Neuronal stem cell (in vitro differentiated cells): ENCODE measurements around the gene EDC3.

Experiments used
- DNase-seq: peaks from one replicate; pipeline ENCODE4 v3.0.0-alpha.2; 2013; ENCODE audit warnings: low spot score
- H2AFZ ChIP-seq: one replicate; pipeline ENCODE4 v1.6.1; 2013; ENCODE audit warnings: mild to moderate bottlenecking, low read length, inconsistent platforms
- H2AK5ac ChIP-seq: 2 replicates; pipeline ENCODE4 v1.6.1; 2013; ENCODE audit warnings: low read depth, mild to moderate bottlenecking, inconsistent platforms, low read length, moderate library complexity, mixed read lengths
- H2BK120ac ChIP-seq: 2 replicates; pipeline ENCODE4 v1.6.1; 2013; ENCODE audit warnings: low read depth, mild to moderate bottlenecking, inconsistent platforms, low read length, moderate library complexity, mixed read lengths
- H2BK12ac ChIP-seq: one replicate; pipeline ENCODE4 v1.6.1; 2013; ENCODE audit warnings: low read length, inconsistent platforms
- H2BK15ac ChIP-seq: 2 replicates; pipeline ENCODE4 v1.6.1; 2013; ENCODE audit warnings: mild to moderate bottlenecking, low read length, inconsistent platforms, mixed read lengths
- H2BK5ac ChIP-seq: one replicate; pipeline ENCODE4 v1.6.1; 2013; ENCODE audit warnings: inconsistent platforms, mild to moderate bottlenecking, low read length, moderate library complexity
- H3K14ac ChIP-seq: one replicate; pipeline ENCODE4 v1.6.1; 2013; ENCODE audit warnings: low read length, inconsistent platforms
- H3K18ac ChIP-seq: 2 replicates; pipeline ENCODE4 v1.6.1; 2013; ENCODE audit warnings: low read length, inconsistent platforms
- H3K23ac ChIP-seq: 2 replicates; pipeline ENCODE4 v1.6.1; 2013; ENCODE audit warnings: low read depth, mild to moderate bottlenecking, mixed read lengths, low read length, inconsistent platforms; ENCODE audit not compliant: poor library complexity
- H3K27ac ChIP-seq: replicated peaks from 3 replicates; pipeline ENCODE4 v1.5.1; 2013; ENCODE audit warnings: low read length, inconsistent platforms
- H3K27me3 ChIP-seq, 3 experiments: 2 replicates each; pipeline ENCODE4 v1.6.1; 2013; ENCODE audit warnings: low read length in 3 of 3, mild to moderate bottlenecking in 2 of 3, inconsistent platforms in 1 of 3, low read depth in 1 of 3, mixed read lengths in 1 of 3, moderate library complexity in 1 of 3; ENCODE audit not compliant: control insufficient read depth in 3 of 3, insufficient read depth in 3 of 3
- H3K36me3 ChIP-seq, 2 donors: replicated peaks in 1 of 2; 2 replicates each; pipeline ENCODE4 v1.6.1; 2013; ENCODE audit warnings: low read length in 2 of 2; ENCODE audit not compliant: control insufficient read depth in 2 of 2, insufficient read depth in 2 of 2
- H3K4ac ChIP-seq: 2 replicates; pipeline ENCODE4 v1.6.1; 2013; ENCODE audit warnings: inconsistent platforms, mild to moderate bottlenecking, low read length, moderate library complexity
- H3K4me1 ChIP-seq, 2 donors: 1 replicate in 1 of 2; 2 replicates in 1 of 2; pipeline ENCODE4 v1.6.1; 2013; ENCODE audit warnings: low read length in 2 of 2, low read depth in 1 of 2; ENCODE audit not compliant: control insufficient read depth in 2 of 2, insufficient read depth in 1 of 2
- H3K4me2 ChIP-seq: one replicate; pipeline ENCODE4 v1.6.1; 2013; ENCODE audit warnings: mild to moderate bottlenecking, low read length, inconsistent platforms; ENCODE audit not compliant: insufficient read depth, poor library complexity, severe bottlenecking
- H3K4me3 ChIP-seq, 2 donors: 2 replicates each; pipeline ENCODE4 v1.5.1; 2013; ENCODE audit warnings: low read length in 2 of 2, mild to moderate bottlenecking in 2 of 2, inconsistent platforms in 1 of 2, moderate library complexity in 1 of 2
- H3K79me1 ChIP-seq: one replicate; pipeline ENCODE4 v1.6.1; 2013; ENCODE audit warnings: low read depth, mild to moderate bottlenecking, inconsistent platforms, low read length, moderate library complexity
- H3K9ac ChIP-seq: one replicate; pipeline ENCODE4 v1.6.1; 2013; ENCODE audit warnings: mild to moderate bottlenecking, low read depth, low read length, inconsistent platforms; ENCODE audit not compliant: poor library complexity
- H3K9me3 ChIP-seq, 2 donors: replicated peaks in 1 of 2; 2 replicates each; pipeline versions ENCODE3 to v1.6.1; 2013; ENCODE audit warnings: low read length in 2 of 2, mild to moderate bottlenecking in 2 of 2, inconsistent platforms in 1 of 2, low read depth in 1 of 2, mixed read lengths in 1 of 2, moderate library complexity in 1 of 2; ENCODE audit not compliant: control insufficient read depth in 2 of 2, insufficient read depth in 1 of 2
- H4K8ac ChIP-seq: one replicate; pipeline ENCODE4 v1.6.1; 2013; ENCODE audit warnings: low read depth, mild to moderate bottlenecking, inconsistent platforms, low read length, moderate library complexity
- H4K91ac ChIP-seq: one replicate; pipeline ENCODE4 v1.6.1; 2013; ENCODE audit warnings: low read length, low read depth, mild to moderate bottlenecking, inconsistent platforms; ENCODE audit not compliant: poor library complexity
- WGBS, 2 donors: extraction: QIAGEN DNeasy Blood & Tissue Kit; methylation state at CpG; one replicate each; pipeline ENCODE4 v1.1.7; 2013; ENCODE audit warnings: missing lambda C conversion rate in 2 of 2, mixed read lengths in 1 of 2; ENCODE audit not compliant: insufficient read length in 2 of 2, insufficient replicate concordance in 1 of 2; ENCODE audit errors: extremely low coverage in 2 of 2; 5-methylcytosine and 5-hydroxymethylcytosine counted together

EDC3 gene

GRCh38 chr15:74615508-74616365 is 80.1 kb downstream of the EDC3 start, which contains the start of gene CLK3:
Gene CLK3 (plus strand): TSS chr15:74615836. CDS start chr15:74619197, 3,361 bp downstream.
- peak within 1 kb of the TSS; percentile 93 for H3K9ac ChIP-seq

GRCh38 chr15:74614744-74615507 is 80.9 kb downstream of the EDC3 start:
- H3K9me3 ChIP-seq: no peaks in the 10 kb centered on the region
- H2BK12ac ChIP-seq: peak overlapping the region; percentile 50
- H2AK5ac ChIP-seq: peak overlapping the region; percentile 31
- peak overlapping the region; percentile 85 for H2BK5ac ChIP-seq
- peak overlapping the region; percentile 98 for H2AFZ ChIP-seq
- peaks cover 0 to 3% (median 0%) of the 10 kb centered on the region in 3 experiments for H3K27me3 ChIP-seq
- H3K27ac ChIP-seq: peak overlapping the region; percentile 90
- peak overlapping the region; percentile 96 for H3K18ac ChIP-seq
- H3K36me3 ChIP-seq: peaks cover 9 to 21% of the 10 kb centered on the region in 2 donors
- peaks cover 13% of the 10 kb centered on the region for H3K79me1 ChIP-seq
- DNase-seq: no peak
- no peak overlapping the region for H4K91ac ChIP-seq
- H3K4ac ChIP-seq: no peak overlapping the region
- peak overlapping the region; percentile 39 for H2BK120ac ChIP-seq
- no peak overlapping the region for H4K8ac ChIP-seq
- peak overlapping the region; percentile 81 to 89 for H3K4me3 ChIP-seq
- peak overlapping the region; percentile 21 for H2BK15ac ChIP-seq
- peak overlapping the region; percentile 93 for H3K4me2 ChIP-seq
- WGBS, 2 donors: no CpG with 5 or more reads among the region's 76 CpGs
- peak overlapping the region; percentile 87 for H3K9ac ChIP-seq
- peaks cover 9 to 11% of the 10 kb centered on the region in 2 donors for H3K4me1 ChIP-seq
- peak overlapping the region; percentile 83 for H3K23ac ChIP-seq
- H3K14ac ChIP-seq: peak overlapping the region; percentile 65

More at GRCh38 chr15:74615508-74616365, 80.1 kb downstream of the EDC3 start, which contains the start of gene CLK3:
- H3K23ac ChIP-seq: peak within 1 kb of the TSS; percentile 83
- no peaks in the 10 kb centered on the region for H3K9me3 ChIP-seq
- peaks cover 6 to 9% of the 10 kb centered on the region in 2 donors for H3K4me1 ChIP-seq
- peak within 1 kb of the TSS; percentile 71 for H3K4ac ChIP-seq
- DNase-seq: peak; percentile 95
- no peak within 1 kb of the TSS for H4K91ac ChIP-seq
- H3K4me3 ChIP-seq: peak within 1 kb of the TSS; percentile 81 to 92
- peak within 1 kb of the TSS; percentile 98 for H2AFZ ChIP-seq
- peak within 1 kb of the TSS; percentile 93 for H3K4me2 ChIP-seq
- peak within 1 kb of the TSS; percentile 41 for H2AK5ac ChIP-seq
- peak within 1 kb of the TSS; percentile 65 for H3K14ac ChIP-seq
- H3K27me3 ChIP-seq: peaks cover 0 to 3% (median 0%) of the 10 kb centered on the region in 3 experiments
- peak within 1 kb of the TSS; percentile 85 for H2BK5ac ChIP-seq
- H3K18ac ChIP-seq: peak within 1 kb of the TSS; percentile 96
- H4K8ac ChIP-seq: no peak within 1 kb of the TSS
- H3K27ac ChIP-seq: peak within 1 kb of the TSS; percentile 90
- no CpG with 5 or more reads among the region's 91 CpGs for WGBS, 2 donors
- peaks cover 18% of the 10 kb centered on the region for H3K79me1 ChIP-seq
- peaks cover 17 to 30% of the 10 kb centered on the region in 2 donors for H3K36me3 ChIP-seq
- peak within 1 kb of the TSS; percentile 21 for H2BK15ac ChIP-seq
- peak within 1 kb of the TSS; percentile 56 for H2BK120ac ChIP-seq
- peak within 1 kb of the TSS; percentile 50 for H2BK12ac ChIP-seq

- peak overlapping the region; percentile 93 for H3K4me2 ChIP-seq
- H4K8ac ChIP-seq: no peak overlapping the region
- WGBS, 2 donors: no CpG with 5 or more reads among the region's 38 CpGs
- no peak overlapping the region for H3K9ac ChIP-seq
- H3K27ac ChIP-seq: no peak overlapping the region
- peaks cover 0 to 3% (median 0%) of the 10 kb centered on the region in 3 experiments for H3K27me3 ChIP-seq
- H3K4ac ChIP-seq: no peak overlapping the region
- H2BK5ac ChIP-seq: no peak overlapping the region
- H2AFZ ChIP-seq: peak overlapping the region; percentile 98
- H3K9me3 ChIP-seq: no peaks in the 10 kb centered on the region
- no peak overlapping the region for H3K23ac ChIP-seq
- peaks cover 1 to 14% of the 10 kb centered on the region in 2 donors for H3K36me3 ChIP-seq
- H2BK12ac ChIP-seq: no peak overlapping the region
- H3K79me1 ChIP-seq: peaks cover 10% of the 10 kb centered on the region
- no peak overlapping the region for H2BK120ac ChIP-seq
- no peak overlapping the region for H2AK5ac ChIP-seq
- no peak overlapping the region for H2BK15ac ChIP-seq
- peak overlapping the region; percentile 23 to 81 for H3K4me3 ChIP-seq
- DNase-seq: peak; percentile 80
- H3K4me1 ChIP-seq: peaks cover 9 to 11% of the 10 kb centered on the region in 2 donors
- no peak overlapping the region for H4K91ac ChIP-seq
- H3K14ac ChIP-seq: no peak overlapping the region
- no peak overlapping the region for H3K18ac ChIP-seq
Measured at GRCh38 chr15:74613953-74614743, 81.7 kb downstream of the EDC3 start.
